Activated naive CD8-positive, alpha-beta T cell (primary cell): Measurements from ENCODE around the gene FNDC11.

ENCODE experiments used
- H3K27ac Mint-ChIP-seq: one replicate; pipeline ENCODE4 v1.8.0; 2021; ENCODE audit warnings: mixed read lengths
- H3K27me3 Mint-ChIP-seq: one replicate; pipeline ENCODE4 v1.8.0; 2021; ENCODE audit warnings: mixed read lengths
- H3K36me3 Mint-ChIP-seq: one replicate; pipeline ENCODE4 v1.8.0; 2021; ENCODE audit warnings: mixed read lengths
- H3K4me1 Mint-ChIP-seq: one replicate; pipeline ENCODE4 v1.8.0; 2021; ENCODE audit warnings: low read depth, mixed read lengths
- H3K4me3 Mint-ChIP-seq: one replicate; pipeline ENCODE4 v1.8.0; 2021; ENCODE audit warnings: mild to moderate bottlenecking, mixed read lengths
- H3K9me3 Mint-ChIP-seq: one replicate; pipeline ENCODE4 v1.8.0; 2021; ENCODE audit warnings: low read depth, mixed read lengths

FNDC11 gene

GRCh38 chr20:63585616-63586565 is 31.9 kb downstream of the FNDC11 start:
- Mint-ChIP-seq H3K9me3 (no peaks in the 10 kb centered on the region), H3K36me3 (peaks cover 2% of the 10 kb centered on the region), H3K27ac (no peak overlapping the region), H3K27me3 (no peaks in the 10 kb centered on the region), H3K4me3 (no peak overlapping the region), H3K4me1 (peaks cover 20% of the 10 kb centered on the region)

- Mint-ChIP-seq H3K4me3 (no peak overlapping the region), H3K9me3 (no peaks in the 10 kb centered on the region), H3K27me3 (no peaks in the 10 kb centered on the region), H3K27ac (no peak overlapping the region), H3K36me3 (peaks cover 2% of the 10 kb centered on the region), H3K4me1 (peaks cover 19% of the 10 kb centered on the region)
These were observed 32.8 kb downstream of the FNDC11 start for GRCh38 chr20:63586797-63587196.

GRCh38 chr20:63587256-63587655 is 33.3 kb downstream of the FNDC11 start:
- Mint-ChIP-seq H3K36me3 (peaks cover 2% of the 10 kb centered on the region), H3K27me3 (no peaks in the 10 kb centered on the region), H3K27ac (no peak overlapping the region), H3K9me3 (no peaks in the 10 kb centered on the region), H3K4me1 (peaks cover 19% of the 10 kb centered on the region), H3K4me3 (no peak overlapping the region)

GRCh38 chr20:63587776-63588591 is 34.0 kb downstream of the FNDC11 start:
- H3K4me3 Mint-ChIP-seq, result no peak overlapping the region
- H3K27me3 Mint-ChIP-seq, result no peaks in the 10 kb centered on the region
- H3K9me3 Mint-ChIP-seq, result no peaks in the 10 kb centered on the region
- peaks cover 2% of the 10 kb centered on the region for H3K36me3 Mint-ChIP-seq
- peaks cover 19% of the 10 kb centered on the region for H3K4me1 Mint-ChIP-seq
- H3K27ac Mint-ChIP-seq, result no peak overlapping the region

- Mint-ChIP-seq H3K9me3 (no peaks in the 10 kb centered on the region), H3K4me1 (peaks cover 19% of the 10 kb centered on the region), H3K4me3 (no peak overlapping the region), H3K27me3 (no peaks in the 10 kb centered on the region), H3K27ac (no peak overlapping the region), H3K36me3 (peaks cover 7% of the 10 kb centered on the region)
These were observed 34.7 kb downstream of the FNDC11 start for GRCh38 chr20:63588641-63589041.

- H3K36me3 Mint-ChIP-seq, result peaks cover 7% of the 10 kb centered on the region
- H3K4me1 Mint-ChIP-seq, result peaks cover 19% of the 10 kb centered on the region
- no peak overlapping the region for H3K4me3 Mint-ChIP-seq
- H3K9me3 Mint-ChIP-seq, result no peaks in the 10 kb centered on the region
- H3K27me3 Mint-ChIP-seq, result no peaks in the 10 kb centered on the region
- no peak overlapping the region for H3K27ac Mint-ChIP-seq
These were observed 35.6 kb downstream of the FNDC11 start for GRCh38 chr20:63589261-63590217.

GRCh38 chr20:63590218-63591146 is 36.5 kb downstream of the FNDC11 start:
- H3K4me3 Mint-ChIP-seq, result no peak overlapping the region
- H3K4me1 Mint-ChIP-seq, result peaks cover 19% of the 10 kb centered on the region
- H3K36me3 Mint-ChIP-seq, result peaks cover 7% of the 10 kb centered on the region
- H3K27ac Mint-ChIP-seq, result no peak overlapping the region
- H3K27me3 Mint-ChIP-seq, result no peaks in the 10 kb centered on the region
- H3K9me3 Mint-ChIP-seq, result no peaks in the 10 kb centered on the region

- Mint-ChIP-seq H3K4me1 (peaks cover 15% of the 10 kb centered on the region), H3K4me3 (no peak overlapping the region), H3K36me3 (peaks cover 7% of the 10 kb centered on the region), H3K27me3 (no peaks in the 10 kb centered on the region), H3K9me3 (no peaks in the 10 kb centered on the region), H3K27ac (no peak overlapping the region)
These were observed 37.2 kb downstream of the FNDC11 start for GRCh38 chr20:63591147-63591533.

GRCh38 chr20:63591786-63592355 is 37.9 kb downstream of the FNDC11 start:
- Mint-ChIP-seq H3K4me3 (no peak overlapping the region), H3K27me3 (no peaks in the 10 kb centered on the region), H3K36me3 (peaks cover 7% of the 10 kb centered on the region), H3K27ac (no peak overlapping the region), H3K4me1 (peaks cover 15% of the 10 kb centered on the region), H3K9me3 (no peaks in the 10 kb centered on the region)

- no peaks in the 10 kb centered on the region for H3K9me3 Mint-ChIP-seq
- no peak overlapping the region for H3K27ac Mint-ChIP-seq
- no peaks in the 10 kb centered on the region for H3K27me3 Mint-ChIP-seq
- peaks cover 7% of the 10 kb centered on the region for H3K36me3 Mint-ChIP-seq
- no peak overlapping the region for H3K4me3 Mint-ChIP-seq
- H3K4me1 Mint-ChIP-seq, result peaks cover 9% of the 10 kb centered on the region
These were observed 38.7 kb downstream of the FNDC11 start for GRCh38 chr20:63592661-63593060.

- no peaks in the 10 kb centered on the region for H3K27me3 Mint-ChIP-seq
- no peak overlapping the region for H3K27ac Mint-ChIP-seq
- H3K36me3 Mint-ChIP-seq, result peaks cover 7% of the 10 kb centered on the region
These were observed 40.1 kb downstream of the FNDC11 start for GRCh38 chr20:63594043-63594561.

GRCh38 chr20:63595416-63596127 is 41.6 kb downstream of the FNDC11 start:
- peaks cover 5% of the 10 kb centered on the region for H3K36me3 Mint-ChIP-seq
- no peaks in the 10 kb centered on the region for H3K9me3 Mint-ChIP-seq
- no peaks in the 10 kb centered on the region for H3K27me3 Mint-ChIP-seq
- H3K4me1 Mint-ChIP-seq, result no peaks in the 10 kb centered on the region
- H3K4me3 Mint-ChIP-seq, result no peak overlapping the region
- no peak overlapping the region for H3K27ac Mint-ChIP-seq

More at GRCh38 chr20:63594043-63594561, 40.1 kb downstream of the FNDC11 start:
- Mint-ChIP-seq H3K9me3 (no peaks in the 10 kb centered on the region), H3K4me1 (no peaks in the 10 kb centered on the region), H3K4me3 (no peak overlapping the region)

GRCh38 chr20:63596423-63596822 is 42.5 kb downstream of the FNDC11 start:
- Mint-ChIP-seq H3K27me3 (no peaks in the 10 kb centered on the region), H3K36me3 (peaks cover 5% of the 10 kb centered on the region), H3K27ac (no peak overlapping the region), H3K4me1 (peaks cover 2% of the 10 kb centered on the region), H3K9me3 (no peaks in the 10 kb centered on the region), H3K4me3 (no peak overlapping the region)
